T-helper 1 cell treated with Interleukin-12 subunit alpha and Interleukin-12 subunit beta and Interleukin-4 antibody, amounts not matched to agents 30 μg/mL and 1 μg/mL, for 36 hours (primary cell): ENCODE measurements around the gene RNASE7.

Experiments used
- H3K27ac Mint-ChIP-seq: one replicate; pipeline ENCODE4 v1.8.0; 2021; ENCODE audit warnings: mild to moderate bottlenecking, mixed read lengths
- H3K27me3 Mint-ChIP-seq: one replicate; pipeline ENCODE4 v1.8.0; 2021; ENCODE audit warnings: low read depth, mixed read lengths
- H3K36me3 Mint-ChIP-seq: one replicate; pipeline ENCODE4 v1.8.0; 2021; ENCODE audit warnings: low read depth, mixed read lengths
- H3K4me1 Mint-ChIP-seq: one replicate; pipeline ENCODE4 v1.8.0; 2021; ENCODE audit warnings: low read depth, mixed read lengths
- H3K4me3 Mint-ChIP-seq: one replicate; pipeline ENCODE4 v1.8.0; 2021; ENCODE audit warnings: mild to moderate bottlenecking, moderate library complexity, mixed read lengths
- H3K9me3 Mint-ChIP-seq: one replicate; pipeline ENCODE4 v1.8.0; 2021; ENCODE audit warnings: mixed read lengths

RNASE7 gene

GRCh38 chr14:21060614-21061346, 18.6 kb downstream of the RNASE7 start:
- Mint-ChIP-seq H3K27ac (no peak overlapping the region), H3K36me3 (no peaks in the 10 kb centered on the region), H3K4me1 (no peaks in the 10 kb centered on the region), H3K27me3 (peaks cover 32% of the 10 kb centered on the region), H3K4me3 (no peak overlapping the region), H3K9me3 (no peaks in the 10 kb centered on the region)

- peaks cover 36% of the 10 kb centered on the region for H3K27me3 Mint-ChIP-seq
- H3K9me3 Mint-ChIP-seq = no peaks in the 10 kb centered on the region
- H3K36me3 Mint-ChIP-seq = no peaks in the 10 kb centered on the region
Observed at GRCh38 chr14:21061347-21061668, 19.1 kb downstream of the RNASE7 start.

GRCh38 chr14:21063479-21063878, 21.3 kb downstream of the RNASE7 start:
- Mint-ChIP-seq H3K4me1 (peaks cover under 1% of the 10 kb centered on the region), H3K27ac (no peak overlapping the region), H3K4me3 (no peak overlapping the region), H3K9me3 (no peaks in the 10 kb centered on the region), H3K36me3 (no peaks in the 10 kb centered on the region), H3K27me3 (peaks cover 53% of the 10 kb centered on the region)

More at GRCh38 chr14:21061347-21061668, 19.1 kb downstream of the RNASE7 start:
- no peaks in the 10 kb centered on the region for H3K4me1 Mint-ChIP-seq
- no peak overlapping the region for H3K4me3 Mint-ChIP-seq
- H3K27ac Mint-ChIP-seq = no peak overlapping the region

- Mint-ChIP-seq H3K9me3 (no peaks in the 10 kb centered on the region), H3K27me3 (peaks cover 72% of the 10 kb centered on the region), H3K36me3 (no peaks in the 10 kb centered on the region), H3K4me3 (no peak overlapping the region), H3K4me1 (peaks cover 16% of the 10 kb centered on the region), H3K27ac (no peak overlapping the region)
Observed at GRCh38 chr14:21066882-21067502, 24.8 kb downstream of the RNASE7 start.

- Mint-ChIP-seq H3K9me3 (no peaks in the 10 kb centered on the region), H3K36me3 (no peaks in the 10 kb centered on the region), H3K4me3 (peak overlapping the region; percentile 21), H3K4me1 (peaks cover 19% of the 10 kb centered on the region), H3K27ac (no peak overlapping the region), H3K27me3 (peaks cover 81% of the 10 kb centered on the region)
Observed at GRCh38 chr14:21068521-21069387, 26.6 kb downstream of the RNASE7 start.

GRCh38 chr14:21069388-21070082, 27.4 kb downstream of the RNASE7 start:
- peaks cover 83% of the 10 kb centered on the region for H3K27me3 Mint-ChIP-seq
- peaks cover 19% of the 10 kb centered on the region for H3K4me1 Mint-ChIP-seq
- H3K36me3 Mint-ChIP-seq = no peaks in the 10 kb centered on the region
- peak overlapping the region; percentile 61 for H3K4me3 Mint-ChIP-seq
- H3K27ac Mint-ChIP-seq = no peak overlapping the region
- H3K9me3 Mint-ChIP-seq = no peaks in the 10 kb centered on the region

- H3K27me3 Mint-ChIP-seq = peaks cover 80% of the 10 kb centered on the region
- no peaks in the 10 kb centered on the region for H3K36me3 Mint-ChIP-seq
- H3K4me1 Mint-ChIP-seq = peaks cover 19% of the 10 kb centered on the region
- H3K9me3 Mint-ChIP-seq = no peaks in the 10 kb centered on the region
- peak within 1 kb of the TSS; percentile 65 for H3K4me3 Mint-ChIP-seq
- H3K27ac Mint-ChIP-seq = peak within 1 kb of the TSS; percentile 5
Observed at GRCh38 chr14:21070083-21070609, 28.0 kb downstream of the RNASE7 start, which contains the start of gene ARHGEF40. ARHGEF40 (plus strand) TSS chr14:21070304; CDS start chr14:21070397, 93 bp downstream.

- Mint-ChIP-seq H3K36me3 (no peaks in the 10 kb centered on the region), H3K27ac (peak overlapping the region; percentile 5), H3K9me3 (no peaks in the 10 kb centered on the region), H3K27me3 (peaks cover 74% of the 10 kb centered on the region), H3K4me1 (peaks cover 19% of the 10 kb centered on the region), H3K4me3 (peak overlapping the region; percentile 65)
Observed at GRCh38 chr14:21070610-21071224, 28.6 kb downstream of the RNASE7 start.

- Mint-ChIP-seq H3K9me3 (no peaks in the 10 kb centered on the region), H3K27ac (no peak overlapping the region), H3K36me3 (no peaks in the 10 kb centered on the region), H3K4me3 (peak overlapping the region; percentile 65), H3K4me1 (peaks cover 19% of the 10 kb centered on the region), H3K27me3 (peaks cover 68% of the 10 kb centered on the region)
Observed at GRCh38 chr14:21071225-21072030, 29.3 kb downstream of the RNASE7 start.

GRCh38 chr14:21072031-21072473, 29.9 kb downstream of the RNASE7 start:
- Mint-ChIP-seq H3K4me3 (no peak overlapping the region), H3K9me3 (no peaks in the 10 kb centered on the region), H3K27ac (no peak overlapping the region), H3K4me1 (peaks cover 19% of the 10 kb centered on the region), H3K27me3 (peaks cover 62% of the 10 kb centered on the region), H3K36me3 (no peaks in the 10 kb centered on the region)

GRCh38 chr14:21072781-21073339, 30.7 kb downstream of the RNASE7 start:
- Mint-ChIP-seq H3K36me3 (no peaks in the 10 kb centered on the region), H3K27ac (no peak overlapping the region), H3K27me3 (peaks cover 54% of the 10 kb centered on the region), H3K9me3 (no peaks in the 10 kb centered on the region), H3K4me3 (no peak overlapping the region), H3K4me1 (peaks cover 19% of the 10 kb centered on the region)

- Mint-ChIP-seq H3K27ac (no peak overlapping the region), H3K9me3 (no peaks in the 10 kb centered on the region), H3K4me3 (no peak overlapping the region), H3K4me1 (peaks cover 16% of the 10 kb centered on the region), H3K36me3 (no peaks in the 10 kb centered on the region), H3K27me3 (peaks cover 45% of the 10 kb centered on the region)
Observed at GRCh38 chr14:21073921-21074320, 31.8 kb downstream of the RNASE7 start.
